Adrenal gland (tissue), 12 donors: ENCODE measurements around the gene RAB1B. TPM values are rescaled to one million over a fixed set of nuclear protein-coding genes. Genes with fewer than 3 reads are reported as not detected.

ENCODE experiments used
- DNase-seq, 7 donors: peaks; one replicate each; pipeline ENCODE4 v3.0.0-alpha.2; 2019 to 2020
- H3K27ac ChIP-seq, 5 donors: fragments of 200-600 bp; sonication (generic) in 4 of 5; 1 replicate in 3 of 5; 2 replicates in 2 of 5; pipeline versions ENCODE4 v1.5.1 to v1.8.0; 2016 to 2020; ENCODE audit warnings: mild to moderate bottlenecking in 1 of 5
- H3K27me3 ChIP-seq: fragments of 200-600 bp; 2 replicates; pipeline ENCODE4 v1.8.0; 2021
- H3K36me3 ChIP-seq, 2 donors: fragments of 200-600 bp; replicated peaks in 1 of 2; 1 replicate in 1 of 2; 2 replicates in 1 of 2; pipeline versions ENCODE4 v1.5.1 to v1.8.0; 2018 to 2022
- H3K4me1 ChIP-seq, 2 donors: fragments of 200-600 bp; replicated peaks in 1 of 2; 1 replicate in 1 of 2; 2 replicates in 1 of 2; pipeline versions ENCODE4 v1.5.1 to v1.8.0; 2018 to 2021
- H3K4me3 ChIP-seq, 4 donors: fragments of 200-600 bp; sonication (generic) in 3 of 4; one replicate each; pipeline ENCODE4 v1.5.1; 2016 to 2018
- H3K9me3 ChIP-seq, 3 donors: fragments of 200-600 bp; sonication (generic) in 1 of 3; replicated peaks in 1 of 3; 1 replicate in 2 of 3; 2 replicates in 1 of 3; pipeline versions ENCODE4 v1.5.1 to v1.8.0; 2016 to 2021
- POLR2A ChIP-seq, 2 donors: fragments of 450-650 bp; IDR thresholded peaks; one replicate each; pipeline ENCODE4 v1.6.1; 2017; ENCODE audit warnings: antibody characterized with exemption in 2 of 2, mild to moderate bottlenecking in 2 of 2, moderate library complexity in 1 of 2
- WGBS, 4 donors: extraction: QIAGEN DNeasy Blood & Tissue Kit in 2 of 4; methylation state at CpG; one replicate each; pipeline versions ENCODE4 v1.1.5 to v1.1.7; 2013 to 2017; 5-methylcytosine and 5-hydroxymethylcytosine counted together
- intact Hi-C, 2 donors: fragments of 100-400 bp; cut with DNase I; formaldehyde crosslinking; loops; one replicate each; pipeline versions ENCODE4 v1.14.1 to v1.15.0; 2022 to 2023
- polyA plus RNA-seq, 3 donors: library from polyadenylated mRNA; stranded (reverse); fragments of 200-250 nt in 2 of 3; fragments of 350-450 nt in 1 of 3; fragmentation: Illumina TruSeq in 1 of 3; extraction: RNeasy Lipid Tissue Mini Kit (QIAGEN cat#74804) in 1 of 3; gene quantifications; one replicate each; pipeline ENCODE4 v1.2.3, GENCODE V29; 2013 to 2014
- total RNA-seq, 9 donors: library from RNA; depleted of rRNA in 4 of 9; stranded (reverse); fragments of >200 nt in 4 of 9; fragments of 120-200 nt in 1 of 9; fragmentation: NEBNext Ultra II Directional in 1 of 9; extraction: Animal tissue kit (Norgen Biotek cat#: 25700) in 1 of 9; gene quantifications; one replicate each; pipeline versions ENCODE4 v1.1.0 to v1.2.4, GENCODE V29; 2013 to 2023
- TF ChIP-seq, protein P1 (sequence below), 6 experiments: fragments of 450-650 bp in 4 of 6; fragments of 200-600 bp in 2 of 6; sonication (generic) in 1 of 6; IDR thresholded peaks; 1 replicate in 5 of 6; 2 replicates in 1 of 6; pipeline versions ENCODE4 v1.5.1 to v1.8.0; 2016 to 2021; ENCODE audit warnings: antibody characterized with exemption in 6 of 6, mild to moderate bottlenecking in 2 of 6, moderate library complexity in 1 of 6
- donor health status: healthy with polysubstance abuse.
- donor health status: Bipolar disorder and iron deficiency.
- donor health status: DM: yes; HTN: yes; CAD: no.
- donor health status: DM: no; HTN: no; CAD: no.
- donor health status: DM: no; HTN: no; CAD: no.
- donor health status: DM: yes; HTN: yes; CAD: no.

The RAB1B gene
- total and polyA plus RNA-seq, 12 donors = 109 to 190 (median 162) TPM

DNA sequence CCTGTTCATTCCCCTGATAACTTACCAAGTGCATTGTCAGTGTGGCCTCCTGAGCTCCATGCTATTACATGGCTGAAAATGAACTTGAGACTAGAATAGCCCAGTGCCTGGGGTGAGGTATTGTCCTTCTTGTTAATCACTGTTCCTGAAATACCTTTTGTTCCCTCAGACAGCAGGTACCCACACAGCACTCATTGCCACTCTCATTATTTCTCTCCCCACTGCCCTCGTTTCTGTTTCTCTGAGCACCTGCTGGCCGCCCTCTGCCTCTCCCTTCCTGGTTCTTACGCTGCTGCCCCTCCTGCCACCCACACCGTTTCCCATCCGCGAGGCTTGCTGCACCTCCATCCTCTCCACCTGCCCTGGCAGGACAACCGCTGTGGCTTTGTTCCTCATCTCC, 36.9 kb upstream of the RAB1B start:
- intact Hi-C loops = no loop called here
- Histone ChIP-seq H3K36me3 (peaks cover 0 to 54% of the 10 kb centered on the region in 2 donors), H3K4me1 (no peaks in the 10 kb centered on the region), H3K9me3 (no peaks in the 10 kb centered on the region), H3K27ac (no peak overlapping the region), H3K4me3 (no peak overlapping the region), H3K27me3 (no peaks in the 10 kb centered on the region)
- no peak for DNase-seq
- TF ChIP-seq, protein P1, sequence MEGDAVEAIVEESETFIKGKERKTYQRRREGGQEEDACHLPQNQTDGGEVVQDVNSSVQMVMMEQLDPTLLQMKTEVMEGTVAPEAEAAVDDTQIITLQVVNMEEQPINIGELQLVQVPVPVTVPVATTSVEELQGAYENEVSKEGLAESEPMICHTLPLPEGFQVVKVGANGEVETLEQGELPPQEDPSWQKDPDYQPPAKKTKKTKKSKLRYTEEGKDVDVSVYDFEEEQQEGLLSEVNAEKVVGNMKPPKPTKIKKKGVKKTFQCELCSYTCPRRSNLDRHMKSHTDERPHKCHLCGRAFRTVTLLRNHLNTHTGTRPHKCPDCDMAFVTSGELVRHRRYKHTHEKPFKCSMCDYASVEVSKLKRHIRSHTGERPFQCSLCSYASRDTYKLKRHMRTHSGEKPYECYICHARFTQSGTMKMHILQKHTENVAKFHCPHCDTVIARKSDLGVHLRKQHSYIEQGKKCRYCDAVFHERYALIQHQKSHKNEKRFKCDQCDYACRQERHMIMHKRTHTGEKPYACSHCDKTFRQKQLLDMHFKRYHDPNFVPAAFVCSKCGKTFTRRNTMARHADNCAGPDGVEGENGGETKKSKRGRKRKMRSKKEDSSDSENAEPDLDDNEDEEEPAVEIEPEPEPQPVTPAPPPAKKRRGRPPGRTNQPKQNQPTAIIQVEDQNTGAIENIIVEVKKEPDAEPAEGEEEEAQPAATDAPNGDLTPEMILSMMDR (IDR thresholded peaks at IDR 0.05) = no peak
- TF ChIP-seq POLR2A (IDR thresholded peaks at IDR 0.05) = no peak
- WGBS, 4 donors = 89 to 95% (median 92%) methylated on average over 7 of the region's 7 CpGs

DNA sequence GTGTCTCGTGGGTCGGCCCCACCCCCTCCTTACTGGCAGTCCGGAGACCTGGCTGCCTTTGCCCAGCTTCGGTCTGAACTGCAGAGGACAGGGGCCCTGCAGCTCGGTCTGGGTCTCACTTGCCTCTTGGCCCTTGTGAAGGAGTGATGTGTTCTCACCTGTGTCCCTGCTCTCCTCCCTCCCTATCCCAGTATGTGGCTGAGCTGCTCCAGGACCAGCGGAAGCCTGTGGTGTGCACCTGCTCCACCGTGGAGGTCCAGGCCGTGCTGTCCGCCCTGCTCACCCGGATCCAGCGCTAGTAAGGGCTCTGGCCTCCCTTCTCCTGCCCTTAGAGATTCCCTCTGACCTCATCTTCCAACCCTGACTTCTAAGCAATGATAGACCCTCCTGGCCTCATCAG, 35.7 kb upstream of the RAB1B start:
- Histone ChIP-seq H3K4me1 (no peaks in the 10 kb centered on the region), H3K27me3 (no peaks in the 10 kb centered on the region), H3K36me3 (peaks cover 0 to 48% of the 10 kb centered on the region in 2 donors), H3K27ac (no peak overlapping the region), H3K9me3 (no peaks in the 10 kb centered on the region), H3K4me3 (no peak overlapping the region)
- DNase-seq = no peak
- TF ChIP-seq, protein P1 (IDR thresholded peaks at IDR 0.05) = no peak
- TF ChIP-seq POLR2A (IDR thresholded peaks at IDR 0.05) = no peak
- WGBS, 4 donors = 91 to 94% (median 92%) methylated on average over 9 to 11 of the region's 11 CpGs
- intact Hi-C loops = no loop called here

DNA sequence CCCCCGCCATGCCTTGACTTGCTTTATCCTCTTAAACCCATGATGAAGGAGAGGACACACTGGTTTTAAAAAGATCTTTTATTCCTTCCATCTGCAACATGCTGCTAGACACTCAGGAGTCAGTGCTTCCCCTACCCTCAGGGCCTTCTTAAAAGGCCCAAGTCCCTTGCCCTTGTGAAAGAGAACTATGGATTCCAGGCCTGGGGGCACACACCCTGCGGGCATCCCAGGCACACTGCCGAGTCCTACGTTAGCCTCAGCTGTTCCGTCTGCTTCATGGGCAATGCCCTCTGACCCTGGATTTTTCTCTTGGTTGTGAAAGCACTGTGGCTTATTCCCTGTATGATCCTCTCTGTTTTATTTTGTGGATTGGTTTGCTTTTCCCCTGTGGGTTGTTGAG, 35.1 kb upstream of the RAB1B start:
- no peak for TF ChIP-seq POLR2A (IDR thresholded peaks at IDR 0.05)
- TF ChIP-seq, protein P1 (IDR thresholded peaks at IDR 0.05) = no peak
- no peak for DNase-seq
- H3K9me3 ChIP-seq = no peaks in the 10 kb centered on the region
- no peak overlapping the region for H3K4me3 ChIP-seq
- intact Hi-C loops = no loop called here
- no peaks in the 10 kb centered on the region for H3K4me1 ChIP-seq
- no peaks in the 10 kb centered on the region for H3K27me3 ChIP-seq
- peaks cover 0 to 46% of the 10 kb centered on the region in 2 donors for H3K36me3 ChIP-seq
- no peak overlapping the region for H3K27ac ChIP-seq
- WGBS, 4 donors = 89 to 96% (median 94%) methylated on average over 5 of the region's 5 CpGs

DNA sequence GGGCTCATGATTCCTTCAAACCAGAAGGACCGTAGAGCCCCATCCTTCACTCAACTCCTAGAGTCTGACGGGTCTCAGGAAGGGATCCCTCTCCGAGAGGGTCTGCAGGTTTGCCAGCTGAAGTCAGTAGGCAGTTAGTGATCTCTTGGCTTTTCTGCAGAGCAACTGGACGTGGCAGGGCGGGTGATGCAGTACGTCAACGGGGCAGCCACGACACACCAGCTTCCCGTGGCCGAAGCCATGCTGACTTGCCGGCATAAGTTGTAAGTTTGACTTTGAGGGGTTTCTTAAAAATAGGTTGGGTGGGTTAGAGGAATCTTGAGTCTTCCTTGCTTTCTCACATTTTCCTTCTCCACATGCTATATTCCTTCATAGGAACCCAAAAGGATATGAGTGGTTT, 33.3 kb upstream of the RAB1B start:
- Histone ChIP-seq H3K9me3 (no peaks in the 10 kb centered on the region), H3K27ac (no peak overlapping the region), H3K4me3 (no peak overlapping the region), H3K36me3 (peaks cover 0 to 62% of the 10 kb centered on the region in 2 donors), H3K4me1 (no peaks in the 10 kb centered on the region), H3K27me3 (no peaks in the 10 kb centered on the region)
- no peak for TF ChIP-seq POLR2A (IDR thresholded peaks at IDR 0.05)
- TF ChIP-seq, protein P1 (IDR thresholded peaks at IDR 0.05) = no peak
- intact Hi-C loops = no loop called here
- 85 to 96% (median 93%) methylated on average over 11 of the region's 11 CpGs for WGBS, 4 donors
- DNase-seq = no peak
